Urinary bladder (tissue), 4 donors: Measurements from ENCODE around the gene IRX3. TPM values are rescaled to one million over a fixed set of nuclear protein-coding genes. Genes with fewer than 3 reads are reported as not detected.

Experiments used
- DNase-seq: peaks from one replicate; pipeline ENCODE4 v3.0.0-alpha.2; 2015; ENCODE audit errors: extremely low spot score
- H3K27ac ChIP-seq: one replicate; pipeline ENCODE4 v1.5.1; 2013; ENCODE audit warnings: low read depth, mild to moderate bottlenecking, moderate library complexity
- H3K36me3 ChIP-seq: one replicate; pipeline ENCODE4 v1.6.1; 2013; ENCODE audit warnings: mild to moderate bottlenecking, moderate library complexity; ENCODE audit not compliant: insufficient read depth
- H3K4me1 ChIP-seq: one replicate; pipeline ENCODE4 v1.6.1; 2013; ENCODE audit warnings: mild to moderate bottlenecking, moderate library complexity; ENCODE audit not compliant: insufficient read depth
- H3K4me3 ChIP-seq: one replicate; pipeline ENCODE4 v1.5.1; 2013; ENCODE audit warnings: low read depth, low read length
- WGBS: extraction: QIAGEN DNeasy Blood & Tissue Kit; methylation state at CpG from one replicate; pipeline ENCODE4 v1.1.7; 2013; 5-methylcytosine and 5-hydroxymethylcytosine counted together
- polyA plus RNA-seq: library from polyadenylated mRNA; stranded (reverse); fragments of 200-250 nt; gene quantifications from one replicate; pipeline ENCODE4 v1.2.3, GENCODE V29; 2013
- total RNA-seq: library from RNA; depleted of rRNA; stranded (reverse); fragments of >200 nt; gene quantifications from one replicate; pipeline ENCODE4 v1.2.3, GENCODE V29; 2014
- donor health status: healthy with polysubstance abuse.
- donor health status: healthy.

Gene IRX3
- total and polyA plus RNA-seq, 2 donors = 1.2 to 1.3 TPM

GRCh38 chr16:54312502-54312991 lies 26.0 kb upstream of the IRX3 start:
- 95% methylated on average over 3 of the region's 3 CpGs for WGBS
- DNase-seq = no peak
- Histone ChIP-seq H3K27ac (no peak overlapping the region), H3K4me3 (no peak overlapping the region), H3K36me3 (no peaks in the 10 kb centered on the region), H3K4me1 (no peaks in the 10 kb centered on the region)

- Histone ChIP-seq H3K4me3 (no peak overlapping the region), H3K4me1 (no peaks in the 10 kb centered on the region), H3K36me3 (no peaks in the 10 kb centered on the region), H3K27ac (no peak overlapping the region)
- WGBS = 60% methylated on average over 5 of the region's 5 CpGs
- no peak for DNase-seq
These were observed 22.8 kb upstream of the IRX3 start for GRCh38 chr16:54309341-54309740.

- no peak for DNase-seq
- H3K4me1 ChIP-seq = no peaks in the 10 kb centered on the region
- H3K4me3 ChIP-seq = no peak overlapping the region
- 70% methylated on average over 3 of the region's 3 CpGs for WGBS
- H3K27ac ChIP-seq = no peak overlapping the region
- no peaks in the 10 kb centered on the region for H3K36me3 ChIP-seq
These were observed 18.5 kb upstream of the IRX3 start for GRCh38 chr16:54305080-54305479.

GRCh38 chr16:54303613-54304012 lies 17.0 kb upstream of the IRX3 start:
- 56% methylated on average over 8 of the region's 8 CpGs for WGBS
- Histone ChIP-seq H3K36me3 (no peaks in the 10 kb centered on the region), H3K27ac (no peak overlapping the region), H3K4me3 (no peak overlapping the region), H3K4me1 (no peaks in the 10 kb centered on the region)
- DNase-seq = no peak

GRCh38 chr16:54297154-54297553 lies 10.6 kb upstream of the IRX3 start:
- no peak overlapping the region for H3K27ac ChIP-seq
- WGBS = 91% methylated on average over 3 of the region's 3 CpGs
- DNase-seq = no peak
- no peaks in the 10 kb centered on the region for H3K4me1 ChIP-seq
- no peak overlapping the region for H3K4me3 ChIP-seq
- H3K36me3 ChIP-seq = no peaks in the 10 kb centered on the region

GRCh38 chr16:54296543-54296942 lies 10.0 kb upstream of the IRX3 start:
- H3K27ac ChIP-seq = no peak overlapping the region
- H3K4me3 ChIP-seq = no peak overlapping the region
- DNase-seq = no peak
- H3K36me3 ChIP-seq = no peaks in the 10 kb centered on the region
- H3K4me1 ChIP-seq = no peaks in the 10 kb centered on the region
- WGBS = 95% methylated on average over 1 of the region's 1 CpG

- 31% methylated on average over 22 of the region's 22 CpGs for WGBS
- Histone ChIP-seq H3K27ac (no peak overlapping the region), H3K36me3 (no peaks in the 10 kb centered on the region), H3K4me1 (peaks cover 2% of the 10 kb centered on the region), H3K4me3 (no peak overlapping the region)
- no peak for DNase-seq
These were observed 5.3 kb upstream of the IRX3 start for GRCh38 chr16:54291656-54292487.

- DNase-seq = no peak
- Histone ChIP-seq H3K4me3 (no peak overlapping the region), H3K27ac (no peak overlapping the region), H3K36me3 (no peaks in the 10 kb centered on the region), H3K4me1 (peaks cover 2% of the 10 kb centered on the region)
- 8% methylated on average over 46 of the region's 46 CpGs for WGBS
These were observed 4.5 kb upstream of the IRX3 start for GRCh38 chr16:54290833-54291655.

- WGBS = 6% methylated on average over 62 of the region's 62 CpGs
- Histone ChIP-seq H3K36me3 (no peaks in the 10 kb centered on the region), H3K4me1 (peaks cover 2% of the 10 kb centered on the region), H3K27ac (no peak overlapping the region), H3K4me3 (no peak overlapping the region)
- DNase-seq = no peak
These were observed 3.6 kb upstream of the IRX3 start for GRCh38 chr16:54289945-54290832.

GRCh38 chr16:54289242-54289944 lies 2.8 kb upstream of the IRX3 start:
- H3K27ac ChIP-seq = no peak overlapping the region
- peaks cover 2% of the 10 kb centered on the region for H3K4me1 ChIP-seq
- no peak for DNase-seq
- no peak overlapping the region for H3K4me3 ChIP-seq
- H3K36me3 ChIP-seq = no peaks in the 10 kb centered on the region
- 7% methylated on average over 57 of the region's 57 CpGs for WGBS

GRCh38 chr16:54288835-54289241 lies 2.3 kb upstream of the IRX3 start:
- H3K27ac ChIP-seq = no peak overlapping the region
- no peak for DNase-seq
- no peaks in the 10 kb centered on the region for H3K36me3 ChIP-seq
- peaks cover 2% of the 10 kb centered on the region for H3K4me1 ChIP-seq
- 11% methylated on average over 25 of the region's 25 CpGs for WGBS
- no peak overlapping the region for H3K4me3 ChIP-seq

- no peaks in the 10 kb centered on the region for H3K36me3 ChIP-seq
- no peak overlapping the region for H3K4me3 ChIP-seq
- no peak overlapping the region for H3K27ac ChIP-seq
- peaks cover 2% of the 10 kb centered on the region for H3K4me1 ChIP-seq
- 13% methylated on average over 38 of the region's 38 CpGs for WGBS
- no peak for DNase-seq
These were observed 1.6 kb upstream of the IRX3 start for GRCh38 chr16:54288030-54288834.
